K562 (cell line): ENCODE measurements around the gene CDCP1. TPM values are rescaled to one million over a fixed set of nuclear protein-coding genes. Genes with fewer than 3 reads are reported as not detected.

Experiments
- CAMTA2 ChIP-seq: fragments of 250-450 bp; sonication (Bioruptor Pico); conservative IDR thresholded peaks from 2 replicates; pipeline ENCODE4 v1.5.1; 2022
- DIDO1 ChIP-seq: fragments of 450-650 bp; IDR thresholded peaks from 2 replicates; pipeline ENCODE4 v1.6.1; 2016; ENCODE audit warnings: low read depth, missing biosample characterization, missing genetic modification characterization
- EHMT2 ChIP-seq: fragments of 450-650 bp; IDR thresholded peaks from 2 replicates; pipeline ENCODE4 v1.6.1; 2018; ENCODE audit warnings: antibody characterized with exemption
- EP400 ChIP-seq: fragments of 450-650 bp; IDR thresholded peaks from 2 replicates; pipeline ENCODE4 v1.6.1; 2017; ENCODE audit warnings: antibody characterized with exemption, mild to moderate bottlenecking, moderate library complexity
- FOXA3 ChIP-seq, 2 experiments: fragments of 450-650 bp in 1 of 2; sonication (generic) in 1 of 2; formaldehyde crosslinking; IDR thresholded peaks in 1 of 2; conservative IDR thresholded peaks in 1 of 2; 2 replicates each; pipeline versions ENCODE4 v1.4.0 to v1.8.0; 2020 to 2022; ENCODE audit warnings: mild to moderate bottlenecking in 2 of 2, missing genetic modification reagents in 1 of 2
- FOXM1 ChIP-seq, 2 experiments: fragments of 450-650 bp in 1 of 2; sonication (generic) in 1 of 2; formaldehyde crosslinking in 1 of 2; IDR thresholded peaks; 2 replicates each; pipeline versions ENCODE4 v1.6.1 to v1.9.0; 2017 to 2022; ENCODE audit warnings: low read depth in 2 of 2, mild to moderate bottlenecking in 2 of 2, missing genetic modification reagents in 1 of 2, moderate library complexity in 1 of 2
- MAFF ChIP-seq: IDR thresholded peaks from 2 replicates; pipeline ENCODE4 v1.6.1; 2012; ENCODE audit warnings: low read length, improper control_type of control experiment
- POLR3A ChIP-seq: IDR thresholded peaks from 2 replicates; pipeline ENCODE4 v1.6.1; 2011; ENCODE audit warnings: borderline replicate concordance, mild to moderate bottlenecking, moderate library complexity; ENCODE audit not compliant: insufficient read length, insufficient read depth; ENCODE audit errors: extremely low read depth
- RB1 ChIP-seq: fragments of 450-650 bp; IDR thresholded peaks from 2 replicates; pipeline ENCODE4 v1.6.1; 2017; ENCODE audit warnings: low read depth, mild to moderate bottlenecking
- STAG1 ChIP-seq: sonication (generic); formaldehyde crosslinking; IDR thresholded peaks from 2 replicates; pipeline ENCODE4 v1.5.0; 2020; ENCODE audit warnings: missing genetic modification reagents, borderline replicate concordance
- TAF7 ChIP-seq: fragments of 450-650 bp; IDR thresholded peaks from 2 replicates; pipeline ENCODE4 v1.6.1; 2016; ENCODE audit warnings: missing genetic modification characterization, missing compliant biosample characterization
- TCF7 ChIP-seq: sonication (generic); IDR thresholded peaks from 2 replicates; pipeline ENCODE4 v1.6.1; 2016; ENCODE audit warnings: antibody characterized with exemption, borderline replicate concordance
- ZNF146 ChIP-seq: IDR thresholded peaks from one replicate; pipeline ENCODE4 v1.6.1; 2018; ENCODE audit warnings: missing compliant biosample characterization; ENCODE audit not compliant: unreplicated experiment
- ZNF3 ChIP-seq: fragments of 250-450 bp; sonication (Bioruptor Pico); IDR thresholded peaks from 2 replicates; pipeline ENCODE4 v1.5.0; 2021; ENCODE audit warnings: mild to moderate bottlenecking, moderate library complexity
- ZNF785 ChIP-seq: fragments of 250-450 bp; sonication (Bioruptor Pico); IDR thresholded peaks from 2 replicates; pipeline ENCODE4 v1.4.0; 2020; ENCODE audit warnings: mild to moderate bottlenecking
- polyA plus RNA-seq, 8 experiments: library from polyadenylated mRNA; depleted of rRNA in 4 of 8; stranded (reverse) in 5 of 8; unstranded in 3 of 8; fragments of >200 nt; fragmentation: Nextera tagmentation in 2 of 8; fragmentation: Illumina TruSeq in 1 of 8; extraction: Ambion mirVana in 2 of 8; extraction: Trizol in 1 of 8; gene quantifications; 2 replicates each; pipeline versions ENCODE4 v1.2.1 to v1.2.3, GENCODE V29; 2011 to 2014; ENCODE audit warnings: inconsistent platforms in 1 of 8, missing spikeins in 1 of 8
- total RNA-seq, 7 experiments: library from RNA; depleted of rRNA in 6 of 7; stranded (reverse); fragments of >200 nt in 6 of 7; fragmentation: Illumina TruSeq in 2 of 7; extraction: Trizol in 2 of 7; gene quantifications; 2 replicates each; pipeline versions ENCODE4 v1.2.1 to v1.2.3, GENCODE V29; 2011 to 2021; ENCODE audit warnings: low replicate concordance in 1 of 7
- TF ChIP-seq, protein P1 (sequence below): sonication (generic); formaldehyde crosslinking; IDR thresholded peaks from 2 replicates; pipeline ENCODE4 v1.8.1; 2022; ENCODE audit warnings: missing genetic modification reagents
- TF ChIP-seq, protein P2 (sequence below): conservative IDR thresholded peaks from 2 replicates; pipeline ENCODE4 v1.6.1; 2011; ENCODE audit warnings: low read depth, mild to moderate bottlenecking, low read length; ENCODE audit not compliant: control insufficient read depth
- TF ChIP-seq, protein P3 (sequence below): fragments of 250-450 bp; sonication (Bioruptor Pico); IDR thresholded peaks from 2 replicates; pipeline ENCODE4 v1.5.0; 2021; ENCODE audit warnings: mild to moderate bottlenecking, borderline replicate concordance
- TF ChIP-seq, protein P4 (sequence below): fragments of 450-650 bp; IDR thresholded peaks from one replicate; pipeline ENCODE4 v1.6.1; 2018; ENCODE audit warnings: mild to moderate bottlenecking, moderate library complexity; ENCODE audit not compliant: partially characterized antibody

The CDCP1 gene
- total and polyA plus RNA-seq, 9 of the 15 experiments (the other 6 are each of a cell fraction or from before 2014, with no cell fraction given) = 3.9 to 16.4 (median 5.2) TPM

DNA sequence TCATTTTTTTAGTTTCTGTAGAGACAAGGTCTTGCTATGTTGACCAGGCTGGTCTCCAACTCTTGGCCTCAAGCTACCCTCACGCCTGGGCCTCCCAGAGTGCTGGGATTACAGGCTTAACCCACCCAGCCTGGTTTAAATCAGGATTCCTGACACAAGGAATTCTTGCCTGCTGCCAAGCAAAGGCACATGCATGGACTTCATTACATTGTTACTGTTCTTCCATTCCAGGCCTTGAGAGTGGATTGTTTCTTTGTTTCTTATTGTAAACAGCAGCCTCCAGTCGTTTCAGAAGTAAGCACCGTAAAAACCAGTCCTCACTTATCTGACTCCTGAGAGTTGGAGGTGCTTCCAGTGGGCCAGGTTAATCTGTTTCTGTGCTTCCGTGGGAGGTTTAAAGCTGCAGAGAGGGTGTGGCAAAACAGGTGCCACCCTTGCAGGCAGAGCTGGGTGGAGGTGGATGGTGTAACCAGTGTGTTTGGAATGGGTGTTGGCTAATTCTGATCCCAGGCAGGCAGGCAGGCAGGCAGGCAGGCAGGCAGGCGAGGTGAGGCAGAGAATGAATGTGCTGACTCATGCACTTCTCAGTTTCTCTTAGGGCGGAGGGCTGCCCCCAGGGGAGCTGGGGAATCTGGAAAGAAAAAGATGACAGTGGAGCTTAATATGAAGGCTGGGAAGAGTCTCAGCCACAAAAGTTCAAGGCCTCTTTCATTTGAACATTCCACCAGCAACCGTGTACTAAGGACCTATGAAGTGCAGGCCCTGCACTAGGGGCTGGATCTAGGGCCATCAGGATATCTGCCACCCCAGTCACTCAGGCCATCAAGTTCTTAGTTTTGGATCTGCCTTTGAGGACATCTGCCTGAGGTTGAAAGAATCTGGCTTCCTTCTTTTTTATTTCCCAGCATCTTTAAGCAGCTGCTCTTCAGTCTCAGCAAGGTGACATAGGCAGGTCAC lies 37.0 kb upstream of the CDCP1 start (continued):
- no peak for TF ChIP-seq FOXA3 (CRISPR knock-in tag; conservative IDR thresholded peaks at IDR 0.05 in 1 of 2, IDR thresholded peaks at IDR 0.05 in 1 of 2)
- TF ChIP-seq TAF7 = peak; percentile 70; the same call in 1 of the 2 replicates
- TF ChIP-seq, protein P1, sequence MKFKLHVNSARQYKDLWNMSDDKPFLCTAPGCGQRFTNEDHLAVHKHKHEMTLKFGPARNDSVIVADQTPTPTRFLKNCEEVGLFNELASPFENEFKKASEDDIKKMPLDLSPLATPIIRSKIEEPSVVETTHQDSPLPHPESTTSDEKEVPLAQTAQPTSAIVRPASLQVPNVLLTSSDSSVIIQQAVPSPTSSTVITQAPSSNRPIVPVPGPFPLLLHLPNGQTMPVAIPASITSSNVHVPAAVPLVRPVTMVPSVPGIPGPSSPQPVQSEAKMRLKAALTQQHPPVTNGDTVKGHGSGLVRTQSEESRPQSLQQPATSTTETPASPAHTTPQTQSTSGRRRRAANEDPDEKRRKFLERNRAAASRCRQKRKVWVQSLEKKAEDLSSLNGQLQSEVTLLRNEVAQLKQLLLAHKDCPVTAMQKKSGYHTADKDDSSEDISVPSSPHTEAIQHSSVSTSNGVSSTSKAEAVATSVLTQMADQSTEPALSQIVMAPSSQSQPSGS (CRISPR knock-in tag) = no peak
- no peak for TF ChIP-seq CAMTA2 (CRISPR knock-in tag)
- TF ChIP-seq, protein P2, sequence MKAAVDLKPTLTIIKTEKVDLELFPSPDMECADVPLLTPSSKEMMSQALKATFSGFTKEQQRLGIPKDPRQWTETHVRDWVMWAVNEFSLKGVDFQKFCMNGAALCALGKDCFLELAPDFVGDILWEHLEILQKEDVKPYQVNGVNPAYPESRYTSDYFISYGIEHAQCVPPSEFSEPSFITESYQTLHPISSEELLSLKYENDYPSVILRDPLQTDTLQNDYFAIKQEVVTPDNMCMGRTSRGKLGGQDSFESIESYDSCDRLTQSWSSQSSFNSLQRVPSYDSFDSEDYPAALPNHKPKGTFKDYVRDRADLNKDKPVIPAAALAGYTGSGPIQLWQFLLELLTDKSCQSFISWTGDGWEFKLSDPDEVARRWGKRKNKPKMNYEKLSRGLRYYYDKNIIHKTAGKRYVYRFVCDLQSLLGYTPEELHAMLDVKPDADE = no peak
- no peak for TF ChIP-seq TCF7
- no peak for TF ChIP-seq ZNF146 (CRISPR knock-in tag)
- TF ChIP-seq MAFF = peak; percentile 99
- peak; percentile 55 for TF ChIP-seq EP400
- TF ChIP-seq POLR3A = no peak
- TF ChIP-seq, protein P3, sequence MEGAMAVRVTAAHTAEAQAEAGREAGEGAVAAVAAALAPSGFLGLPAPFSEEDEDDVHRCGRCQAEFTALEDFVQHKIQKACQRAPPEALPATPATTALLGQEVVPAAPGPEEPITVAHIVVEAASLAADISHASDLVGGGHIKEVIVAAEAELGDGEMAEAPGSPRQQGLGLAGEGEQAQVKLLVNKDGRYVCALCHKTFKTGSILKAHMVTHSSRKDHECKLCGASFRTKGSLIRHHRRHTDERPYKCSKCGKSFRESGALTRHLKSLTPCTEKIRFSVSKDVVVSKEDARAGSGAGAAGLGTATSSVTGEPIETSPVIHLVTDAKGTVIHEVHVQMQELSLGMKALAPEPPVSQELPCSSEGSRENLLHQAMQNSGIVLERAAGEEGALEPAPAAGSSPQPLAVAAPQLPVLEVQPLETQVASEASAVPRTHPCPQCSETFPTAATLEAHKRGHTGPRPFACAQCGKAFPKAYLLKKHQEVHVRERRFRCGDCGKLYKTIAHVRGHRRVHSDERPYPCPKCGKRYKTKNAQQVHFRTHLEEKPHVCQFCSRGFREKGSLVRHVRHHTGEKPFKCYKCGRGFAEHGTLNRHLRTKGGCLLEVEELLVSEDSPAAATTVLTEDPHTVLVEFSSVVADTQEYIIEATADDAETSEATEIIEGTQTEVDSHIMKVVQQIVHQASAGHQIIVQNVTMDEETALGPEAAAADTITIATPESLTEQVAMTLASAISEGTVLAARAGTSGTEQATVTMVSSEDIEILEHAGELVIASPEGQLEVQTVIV (CRISPR knock-in tag) = no peak
- 0 out of 2 replicates have a peak, but pooled peaks have one; percentile 33 for TF ChIP-seq DIDO1 (tag)
- TF ChIP-seq, protein P4, sequence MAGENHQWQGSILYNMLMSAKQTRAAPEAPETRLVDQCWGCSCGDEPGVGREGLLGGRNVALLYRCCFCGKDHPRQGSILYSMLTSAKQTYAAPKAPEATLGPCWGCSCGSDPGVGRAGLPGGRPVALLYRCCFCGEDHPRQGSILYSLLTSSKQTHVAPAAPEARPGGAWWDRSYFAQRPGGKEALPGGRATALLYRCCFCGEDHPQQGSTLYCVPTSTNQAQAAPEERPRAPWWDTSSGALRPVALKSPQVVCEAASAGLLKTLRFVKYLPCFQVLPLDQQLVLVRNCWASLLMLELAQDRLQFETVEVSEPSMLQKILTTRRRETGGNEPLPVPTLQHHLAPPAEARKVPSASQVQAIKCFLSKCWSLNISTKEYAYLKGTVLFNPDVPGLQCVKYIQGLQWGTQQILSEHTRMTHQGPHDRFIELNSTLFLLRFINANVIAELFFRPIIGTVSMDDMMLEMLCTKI = no peak
- no peak for TF ChIP-seq ZNF3 (CRISPR knock-in tag)
- no peak for TF ChIP-seq EHMT2
- TF ChIP-seq FOXM1 (IDR thresholded peaks at IDR 0.05; ENCODE audit: low read depth) = no peak
- no peak for TF ChIP-seq FOXM1 (CRISPR knock-in tag; IDR thresholded peaks at IDR 0.05; ENCODE audit: low read depth)
- no peak for TF ChIP-seq ZNF785 (CRISPR knock-in tag)
- TF ChIP-seq STAG1 = no peak
- TF ChIP-seq RB1 = no peak
